ENCODE measurements around the gene PRC1. TPM values are rescaled to one million over a fixed set of nuclear protein-coding genes. Genes with fewer than 3 reads are reported as not detected.
"Not testable (repeated sequence)": the region's sequence is repeated elsewhere in the genome, so short reads cannot be mapped to it uniquely, and the experiment has no call there.

Gene PRC1
- total RNA-seq, 1 experiment from 2014 or later, result 500 TPM

DNA sequence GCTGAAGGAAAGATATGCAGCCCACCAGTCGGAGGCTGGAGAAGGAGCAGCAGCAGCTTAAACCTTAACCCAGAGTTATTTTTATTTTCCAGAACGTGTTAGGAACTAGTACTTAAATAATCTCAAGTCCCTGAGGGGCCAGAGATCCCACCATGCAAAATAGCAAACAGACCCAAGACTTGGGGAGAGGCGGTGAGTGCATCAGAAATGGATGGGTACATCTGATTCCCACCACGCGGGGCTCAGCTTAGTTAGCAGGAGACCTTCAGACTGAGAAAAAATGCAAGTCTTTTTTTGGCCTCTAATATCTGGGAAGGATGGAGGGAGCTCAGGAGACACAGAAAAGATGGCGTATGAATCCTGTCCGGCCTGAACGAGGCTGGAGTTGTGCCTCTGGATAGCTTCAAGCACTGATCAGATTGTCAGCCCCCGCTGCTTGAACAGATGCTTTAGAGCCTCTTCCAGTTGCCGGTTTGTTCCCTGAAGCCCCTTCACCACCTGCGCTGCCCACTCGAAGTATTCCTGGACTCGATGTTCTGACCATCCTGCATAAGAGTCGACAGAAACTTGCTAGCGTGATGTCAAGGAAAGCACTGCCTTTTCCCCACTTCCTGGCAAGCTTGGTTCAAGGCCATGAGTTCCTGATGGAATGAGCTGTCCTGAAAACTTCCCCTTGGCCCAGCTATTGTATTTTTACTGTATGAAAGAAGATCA is 63.3 kb downstream of the PRC1 start:
- Histone ChIP-seq H3K36me3 (no peaks in the 10 kb centered on the region; the same call in none of the 2 replicates), H3K4me1 (replicated peaks) (peaks cover 30% of the 10 kb centered on the region), H3K27ac (no peak overlapping the region), H3K4me3 (no peak overlapping the region), H3K27me3 (replicated peaks) (no peaks in the 10 kb centered on the region), H3K9me3 (replicated peaks) (no peaks in the 10 kb centered on the region)
- DNase-seq (ENCODE audit: low read depth in 1 of 2, low spot score in 2 of 2), result no peak

- Histone ChIP-seq H3K4me1 (replicated peaks) (peaks cover 20% of the 10 kb centered on the region), H3K27ac (peak overlapping the region; percentile 80), H3K4me3 (peak overlapping the region; percentile 47), H3K27me3 (replicated peaks) (no peaks in the 10 kb centered on the region), H3K9me3 (replicated peaks) (no peaks in the 10 kb centered on the region), H3K36me3 (no peaks in the 10 kb centered on the region)
- DNase-seq (ENCODE audit: low read depth in 1 of 2, low spot score in 2 of 2), result no peak
These were observed 64.9 kb downstream of the PRC1 start for GRCh38 chr15:90929246-90930019.

DNA sequence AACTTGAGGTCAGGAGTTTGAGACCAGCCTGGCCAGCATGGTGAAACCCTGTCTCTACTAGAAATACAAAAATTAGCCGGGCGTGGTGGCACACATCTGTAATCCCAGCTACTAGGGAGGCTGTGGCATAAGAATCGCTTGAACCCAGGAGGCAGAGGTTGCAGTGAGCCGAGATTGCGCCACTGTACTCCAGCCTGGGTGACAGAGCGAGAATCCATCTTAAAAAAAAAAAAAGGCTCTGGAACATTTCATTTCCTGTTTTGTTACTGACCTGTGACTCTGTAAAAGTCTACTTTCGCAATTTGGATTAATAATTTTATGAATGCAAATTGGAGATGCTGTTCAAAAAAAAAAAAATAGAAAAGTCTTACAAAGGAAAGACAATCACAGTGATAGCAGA is 66.2 kb downstream of the PRC1 start:
- not testable (repeated sequence) for H3K36me3 ChIP-seq; H3K27me3 ChIP-seq (replicated peaks); H3K27ac ChIP-seq; H3K9me3 ChIP-seq (replicated peaks); DNase-seq (ENCODE audit: low read depth in 1 of 2, low spot score in 2 of 2); H3K4me3 ChIP-seq
- H3K4me1 ChIP-seq (replicated peaks), result peaks cover 15% of the 10 kb centered on the region

DNA sequence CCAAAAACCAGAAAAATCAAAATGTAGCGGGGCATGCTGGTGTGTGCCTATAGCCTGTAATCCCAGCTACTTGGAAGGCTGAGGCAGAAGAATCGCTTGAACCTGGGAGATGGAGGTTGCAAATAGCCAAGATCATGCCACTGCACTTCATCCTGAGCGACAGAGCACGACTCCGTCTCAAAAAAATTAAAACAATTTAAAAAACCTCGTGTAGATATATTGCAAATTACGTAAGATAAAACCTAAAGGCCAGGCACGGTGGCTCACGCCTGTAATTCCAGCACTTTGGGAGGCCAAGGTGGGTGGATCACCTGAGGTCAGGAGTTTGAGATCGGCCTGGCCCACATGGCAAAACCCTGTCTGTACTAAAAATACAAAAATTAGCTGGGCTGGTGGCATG is 67.6 kb downstream of the PRC1 start:
- not testable (repeated sequence) for H3K4me1 ChIP-seq (replicated peaks)

GRCh38 chr15:90924375-90924774 is 70.0 kb downstream of the PRC1 start:
- Histone ChIP-seq H3K4me1 (replicated peaks) (no peaks in the 10 kb centered on the region), H3K27me3 (replicated peaks) (no peaks in the 10 kb centered on the region), H3K36me3 (peaks cover 8% of the 10 kb centered on the region), H3K9me3 (replicated peaks) (no peaks in the 10 kb centered on the region), H3K27ac (no peak overlapping the region), H3K4me3 (no peak overlapping the region)
- DNase-seq (ENCODE audit: low read depth in 1 of 2, low spot score in 2 of 2), result no peak

More for the DNA sequence above, 67.6 kb downstream of the PRC1 start:
- not testable (repeated sequence) for H3K27ac ChIP-seq; H3K27me3 ChIP-seq (replicated peaks); DNase-seq (ENCODE audit: low read depth in 1 of 2, low spot score in 2 of 2); H3K4me3 ChIP-seq; H3K36me3 ChIP-seq; H3K9me3 ChIP-seq (replicated peaks)

- not testable (repeated sequence) for H3K27ac ChIP-seq; H3K4me1 ChIP-seq (replicated peaks); H3K4me3 ChIP-seq; DNase-seq (ENCODE audit: low read depth in 1 of 2, low spot score in 2 of 2); H3K27me3 ChIP-seq (replicated peaks); H3K9me3 ChIP-seq (replicated peaks)
- H3K36me3 ChIP-seq, result peaks cover 16% of the 10 kb centered on the region
These were observed 71.5 kb downstream of the PRC1 start for GRCh38 chr15:90922712-90923322.

DNA sequence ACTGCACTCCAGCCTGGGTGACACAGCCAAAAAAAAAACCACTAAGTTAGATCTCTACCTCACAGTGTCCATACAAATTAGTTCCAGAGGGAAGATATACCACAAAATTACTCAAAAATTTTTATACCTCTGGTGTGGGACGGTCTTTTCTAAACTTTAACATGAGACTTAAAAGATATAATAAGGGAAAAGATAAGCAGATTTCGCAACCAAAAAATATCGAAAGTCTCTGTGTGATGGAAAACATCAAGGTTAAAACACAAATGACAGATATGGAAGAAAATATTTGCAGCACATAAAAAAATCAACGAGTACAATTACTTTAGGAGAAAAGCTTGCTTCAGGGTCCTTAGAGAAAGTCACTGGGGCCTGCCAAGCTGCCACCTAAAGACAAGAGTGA is 72.4 kb downstream of the PRC1 start:
- no peak for DNase-seq (ENCODE audit: low read depth in 1 of 2, low spot score in 2 of 2)
- Histone ChIP-seq H3K4me3 (no peak overlapping the region), H3K36me3 (peaks cover 16% of the 10 kb centered on the region), H3K27ac (no peak overlapping the region), H3K27me3 (replicated peaks) (no peaks in the 10 kb centered on the region), H3K9me3 (replicated peaks) (no peaks in the 10 kb centered on the region), H3K4me1 (replicated peaks) (no peaks in the 10 kb centered on the region)

- no peak overlapping the region for H3K4me3 ChIP-seq
- H3K36me3 ChIP-seq, result peaks cover 23% of the 10 kb centered on the region
- H3K27ac ChIP-seq, result no peak overlapping the region
- H3K27me3 ChIP-seq (replicated peaks), result no peaks in the 10 kb centered on the region
- no peaks in the 10 kb centered on the region for H3K4me1 ChIP-seq (replicated peaks)
- DNase-seq (ENCODE audit: low read depth in 1 of 2, low spot score in 2 of 2), result no peak
- H3K9me3 ChIP-seq (replicated peaks), result no peaks in the 10 kb centered on the region
These were observed 75.5 kb downstream of the PRC1 start for GRCh38 chr15:90918835-90919234.

- Histone ChIP-seq H3K27me3 (replicated peaks) (no peaks in the 10 kb centered on the region), H3K4me3 (no peak overlapping the region), H3K9me3 (replicated peaks) (no peaks in the 10 kb centered on the region), H3K27ac (no peak overlapping the region), H3K36me3 (peaks cover 28% of the 10 kb centered on the region), H3K4me1 (replicated peaks) (no peaks in the 10 kb centered on the region)
- DNase-seq (ENCODE audit: low read depth in 1 of 2, low spot score in 2 of 2), result no peak
These were observed 76.1 kb downstream of the PRC1 start for GRCh38 chr15:90918034-90918788.

DNA sequence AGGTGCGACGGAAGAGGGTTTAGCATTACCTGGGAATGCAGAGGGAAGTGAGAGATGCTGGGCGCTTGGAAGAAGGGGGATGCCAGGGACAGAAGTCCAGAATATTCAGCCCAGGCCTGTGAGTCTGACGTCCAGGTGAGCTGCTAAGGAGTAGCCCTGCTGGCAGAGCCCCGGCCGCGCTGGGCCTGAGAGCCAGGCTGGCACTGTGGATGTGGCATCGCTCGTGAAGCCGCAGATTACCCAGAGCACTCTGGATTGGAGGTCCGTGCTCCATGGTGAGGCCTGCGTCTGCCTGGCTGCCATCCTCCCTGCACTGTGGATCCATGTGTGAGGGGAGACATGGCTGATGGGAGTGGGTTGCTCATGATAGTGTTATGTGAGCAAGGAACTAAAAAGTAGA is 76.8 kb downstream of the PRC1 start:
- no peak overlapping the region for H3K27ac ChIP-seq
- no peaks in the 10 kb centered on the region for H3K9me3 ChIP-seq (replicated peaks)
- no peaks in the 10 kb centered on the region for H3K4me1 ChIP-seq (replicated peaks)
- DNase-seq (ENCODE audit: low read depth in 1 of 2, low spot score in 2 of 2), result no peak
- no peaks in the 10 kb centered on the region for H3K27me3 ChIP-seq (replicated peaks)
- no peak overlapping the region for H3K4me3 ChIP-seq
- H3K36me3 ChIP-seq, result peaks cover 31% of the 10 kb centered on the region

- H3K27me3 ChIP-seq (replicated peaks), result no peaks in the 10 kb centered on the region
- H3K27ac ChIP-seq, result no peak overlapping the region
- H3K9me3 ChIP-seq (replicated peaks), result no peaks in the 10 kb centered on the region
- H3K4me1 ChIP-seq (replicated peaks), result no peaks in the 10 kb centered on the region
- no peak overlapping the region for H3K4me3 ChIP-seq
- no peak for DNase-seq (ENCODE audit: low read depth in 1 of 2, low spot score in 2 of 2)
- H3K36me3 ChIP-seq, result peaks cover 41% of the 10 kb centered on the region
These were observed 77.9 kb downstream of the PRC1 start for GRCh38 chr15:90916461-90916860.

Data from SJSA1 (cell line).